GM18507 (cell line): ENCODE data around the gene DIP2C.
"Not testable (repeated sequence)": the region's sequence is repeated elsewhere in the genome, so short reads cannot be mapped to it uniquely, and the experiment has no call there.

ENCODE experiments used
- DNase-seq: peaks from one replicate; pipeline ENCODE4 v3.0.0; 2011; ENCODE audit warnings: low read depth; ENCODE audit not compliant: insufficient read length; ENCODE audit errors: extremely low spot score
- FAIRE-seq: peaks from 2 replicates; lab custom pipeline; 2011; peaks lifted over from hg19 to GRCh38; lab: Jason Lieb, UNC

Gene DIP2C

DNA sequence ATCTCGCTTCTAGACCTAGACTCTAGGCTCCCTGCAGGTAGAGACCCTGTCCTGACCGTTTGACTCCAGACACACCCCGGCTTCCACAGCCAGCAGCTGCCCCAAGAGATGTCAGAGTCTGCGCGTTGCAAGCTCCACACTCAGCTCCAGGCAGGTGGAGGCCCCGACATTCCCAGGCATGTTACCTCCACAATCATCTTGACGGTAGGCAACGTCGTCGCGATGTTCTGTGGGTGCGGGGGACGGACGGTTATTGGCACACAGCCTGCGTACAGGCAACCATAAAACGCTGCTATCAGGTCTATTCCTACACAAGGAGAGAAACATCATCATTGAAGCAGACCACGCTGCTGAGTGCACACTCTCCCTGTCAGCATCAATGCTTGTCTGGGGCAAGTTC, 341.0 kb downstream of the DIP2C start:
- FAIRE-seq, result no peak
- DNase-seq, result no peak

DNA sequence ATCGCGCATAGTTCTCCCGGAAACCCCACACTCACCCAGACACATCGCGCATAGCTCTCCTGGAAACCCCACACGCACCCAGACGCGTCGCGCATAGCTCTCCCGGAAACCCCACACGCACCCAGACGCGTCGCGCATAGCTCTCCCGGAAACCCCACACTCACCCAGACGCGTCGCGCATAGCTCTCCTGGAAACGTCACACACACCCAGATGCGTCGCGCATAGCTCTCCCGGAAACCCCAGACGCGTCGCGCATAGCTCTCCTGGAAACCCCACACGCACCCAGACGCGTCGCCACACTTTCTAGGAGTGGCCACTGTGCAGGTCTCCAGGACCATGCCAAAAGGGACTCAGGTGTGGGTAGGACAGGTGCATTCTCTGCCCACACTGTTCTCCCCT, 341.7 kb downstream of the DIP2C start:
- FAIRE-seq, DNase-seq: not testable (repeated sequence)

DNA sequence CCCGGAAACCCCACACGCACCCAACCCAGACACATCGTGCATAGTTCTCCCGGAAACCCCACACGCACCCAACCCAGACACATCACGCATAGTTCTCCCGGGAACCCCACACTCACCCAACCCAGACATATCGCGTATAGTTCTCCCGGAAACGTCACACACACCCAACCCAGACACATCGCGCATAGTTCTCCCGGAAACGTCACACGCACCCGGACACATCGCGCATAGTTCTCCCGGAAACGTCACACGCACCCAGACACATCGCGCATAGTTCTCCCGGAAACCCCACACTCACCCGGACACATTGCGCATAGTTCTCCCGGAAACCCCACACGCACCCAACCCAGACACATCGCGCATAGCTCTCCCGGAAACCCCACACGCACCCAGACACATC, 342.3 kb downstream of the DIP2C start:
- DNase-seq, FAIRE-seq: not testable (repeated sequence)

DNA sequence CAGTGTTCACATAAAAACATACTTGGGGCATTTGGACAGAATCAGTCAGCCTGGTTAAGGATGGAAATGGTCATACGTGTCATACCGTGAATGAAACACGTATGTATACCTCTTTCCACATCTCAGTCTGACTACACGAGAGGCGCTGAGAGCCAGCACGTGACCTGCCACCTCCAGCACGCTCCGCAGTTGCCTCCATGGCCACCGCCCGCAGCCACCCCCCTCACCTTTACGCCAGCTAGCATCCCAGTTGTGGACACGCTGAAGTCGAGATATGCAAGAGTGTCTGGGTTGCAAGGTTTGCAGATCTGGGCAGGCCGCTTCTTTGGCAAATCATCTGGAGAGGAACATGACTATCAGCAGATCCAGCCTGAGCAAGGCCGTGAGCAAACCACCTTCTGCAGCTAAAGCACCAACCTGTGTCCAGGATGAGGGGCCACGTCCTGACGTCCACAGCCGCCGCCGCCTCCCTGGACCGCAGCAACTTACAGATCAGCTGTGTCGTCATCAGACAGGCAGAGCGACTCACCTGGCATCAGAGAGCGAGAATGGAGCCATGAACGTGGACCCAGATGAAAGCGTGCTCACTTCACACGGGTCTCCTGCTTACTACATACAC, 344.8 kb downstream of the DIP2C start:
- FAIRE-seq (no peak), DNase-seq (no peak)

DNA sequence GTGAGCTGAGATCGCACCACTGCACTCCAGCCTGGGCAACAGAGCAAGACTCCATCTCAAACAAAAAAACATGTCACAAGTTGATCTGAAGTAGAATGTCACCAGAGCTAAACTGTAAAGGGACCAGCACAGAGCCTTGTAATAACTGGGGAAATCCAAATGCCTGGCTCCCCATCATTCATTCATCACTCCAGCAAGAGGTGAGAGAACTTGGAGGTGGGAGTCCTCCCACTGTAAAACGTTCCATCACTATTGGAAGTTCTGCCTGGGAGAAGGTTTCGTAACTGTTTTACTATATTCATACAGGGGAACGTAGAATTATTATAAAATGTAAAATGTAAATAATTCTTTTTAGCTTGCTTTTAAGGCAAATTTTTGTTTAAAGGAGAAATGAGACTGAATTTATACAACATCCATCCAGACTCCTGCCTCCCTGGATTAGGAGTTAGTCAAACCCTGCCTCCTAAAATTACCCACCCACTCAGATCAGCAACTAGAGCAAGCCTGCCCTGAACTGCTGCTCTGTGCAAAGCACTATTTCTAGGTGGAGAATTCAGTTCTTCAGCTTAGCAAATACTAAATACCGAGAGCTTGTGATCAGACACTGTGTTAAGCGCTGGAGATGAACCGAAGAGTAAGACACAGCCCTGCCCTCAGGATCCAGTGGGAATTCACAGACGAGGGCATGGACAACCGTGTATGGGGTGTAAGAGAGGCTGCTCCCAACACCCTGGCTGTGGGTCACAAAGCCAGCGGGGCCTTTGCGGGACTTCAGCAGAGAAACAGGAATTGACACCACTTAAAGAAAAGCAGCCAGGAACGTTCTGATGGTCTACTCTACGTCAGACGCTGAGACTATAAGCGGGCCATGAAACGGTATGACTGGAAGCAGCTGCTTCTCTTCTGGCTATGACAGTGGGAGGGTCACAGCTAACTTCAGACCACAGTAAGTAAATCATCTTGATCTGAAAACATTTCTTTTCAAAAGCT, 345.9 kb downstream of the DIP2C start:
- no peak for DNase-seq
- no peak for FAIRE-seq

DNA sequence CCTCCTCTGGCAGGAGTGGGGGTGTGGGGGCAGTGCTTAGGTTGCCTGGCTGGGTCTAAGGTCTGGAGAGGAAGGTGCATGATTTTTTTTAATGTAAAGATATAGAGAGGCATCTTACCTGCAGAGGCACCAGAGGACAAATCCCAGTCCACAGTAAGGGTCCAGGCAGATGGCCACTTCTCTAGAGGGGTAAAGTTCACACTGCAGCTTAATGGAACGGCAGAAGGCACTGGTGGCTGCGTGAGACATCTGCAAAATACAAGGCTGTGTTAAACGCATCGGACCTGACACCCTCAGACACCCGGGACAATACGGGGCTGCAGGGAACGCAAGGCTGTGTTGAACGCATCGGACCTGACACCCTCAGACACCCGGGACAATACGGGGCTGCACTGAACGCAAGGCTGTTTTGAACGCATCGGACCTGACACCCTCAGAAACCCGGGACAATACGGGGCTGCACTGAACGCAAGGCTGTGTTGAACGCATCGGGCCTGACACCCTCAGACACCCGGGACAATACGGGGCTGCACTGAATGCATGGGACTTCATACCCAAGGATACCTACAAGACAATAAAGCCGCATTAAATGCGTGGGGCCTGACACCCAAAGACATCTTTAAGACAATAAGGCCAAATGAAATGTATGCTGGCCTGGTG, 348.3 kb downstream of the DIP2C start:
- FAIRE-seq (no peak), DNase-seq (no peak)

DNA sequence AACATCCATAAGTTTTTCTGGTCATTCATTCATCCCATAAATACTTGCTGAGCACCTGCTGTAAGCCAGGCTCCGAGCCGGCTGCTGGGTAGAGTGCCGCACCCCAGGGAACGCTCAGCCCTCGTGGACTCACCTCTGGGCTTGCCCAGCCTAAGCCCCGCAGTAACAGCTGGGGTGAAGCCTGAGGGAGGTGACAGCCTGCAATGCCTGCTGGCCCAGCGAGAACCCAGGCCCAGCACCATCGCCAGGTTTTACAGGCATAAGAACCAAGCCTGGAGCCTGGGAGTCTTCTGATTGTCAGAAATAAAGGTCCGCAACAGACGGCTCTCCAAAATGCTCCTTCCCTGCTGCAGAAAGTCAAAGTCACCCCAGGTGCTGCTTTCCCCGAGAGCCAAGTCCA, 348.8 kb downstream of the DIP2C start:
- DNase-seq, result no peak
- no peak for FAIRE-seq

DNA sequence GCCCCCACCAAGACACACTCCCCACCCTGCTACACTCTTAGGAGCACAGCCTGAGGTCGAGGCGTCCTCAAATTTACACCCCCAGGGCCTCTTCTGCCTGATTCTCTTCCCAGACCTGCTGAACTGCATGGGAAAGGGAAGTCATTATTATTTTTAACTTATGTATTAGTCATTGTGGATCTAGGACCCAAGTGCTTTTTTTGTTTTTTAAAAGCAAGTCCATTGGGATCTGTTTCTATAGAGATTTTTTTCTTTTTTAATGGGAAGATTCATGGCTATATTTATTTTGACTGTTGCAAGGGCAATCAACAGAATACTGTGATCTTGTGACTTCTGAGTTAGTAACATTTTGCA, 350.5 kb downstream of the DIP2C start:
- FAIRE-seq (no peak), DNase-seq (no peak)

DNA sequence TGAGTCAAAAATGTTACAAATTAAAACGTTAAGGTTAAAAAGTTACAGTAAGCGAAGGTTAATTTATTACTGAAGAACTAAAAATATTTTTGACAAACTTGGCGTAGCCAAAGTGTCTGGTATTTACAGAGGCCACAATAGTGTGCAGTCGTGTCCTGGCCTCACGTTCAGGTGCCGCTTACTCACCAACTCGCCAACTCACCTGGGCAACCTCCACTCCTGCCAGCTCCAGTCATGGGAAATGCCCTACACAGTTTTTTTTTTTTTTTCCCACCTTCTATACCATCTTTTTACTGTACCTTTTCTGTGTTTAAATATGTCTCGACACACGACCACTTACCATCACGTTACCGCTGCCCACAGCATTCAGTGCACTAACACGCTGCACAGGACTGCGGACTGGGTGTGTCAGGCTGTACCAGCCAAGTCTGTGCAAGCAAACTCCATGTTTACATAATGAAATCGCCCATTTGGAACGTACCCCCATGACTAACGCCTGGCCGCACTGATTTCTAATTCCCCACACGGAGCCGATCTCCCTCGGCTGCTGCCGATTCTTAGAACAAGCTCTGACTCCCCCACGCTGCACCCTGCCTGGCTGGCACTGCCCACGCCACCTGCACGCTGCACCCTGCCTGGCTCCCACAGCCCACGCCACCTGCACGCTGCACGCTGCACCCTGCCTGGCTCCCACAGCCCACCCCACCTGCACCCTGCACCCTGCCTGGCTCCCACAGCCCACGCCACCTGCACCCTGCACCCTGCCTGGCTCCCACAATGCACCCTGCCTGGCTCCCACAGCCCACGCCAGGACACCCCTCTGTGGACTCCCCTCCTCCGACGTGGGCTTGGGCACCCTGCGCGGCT, 351.1 kb downstream of the DIP2C start:
- DNase-seq (no peak), FAIRE-seq (no peak)

DNA sequence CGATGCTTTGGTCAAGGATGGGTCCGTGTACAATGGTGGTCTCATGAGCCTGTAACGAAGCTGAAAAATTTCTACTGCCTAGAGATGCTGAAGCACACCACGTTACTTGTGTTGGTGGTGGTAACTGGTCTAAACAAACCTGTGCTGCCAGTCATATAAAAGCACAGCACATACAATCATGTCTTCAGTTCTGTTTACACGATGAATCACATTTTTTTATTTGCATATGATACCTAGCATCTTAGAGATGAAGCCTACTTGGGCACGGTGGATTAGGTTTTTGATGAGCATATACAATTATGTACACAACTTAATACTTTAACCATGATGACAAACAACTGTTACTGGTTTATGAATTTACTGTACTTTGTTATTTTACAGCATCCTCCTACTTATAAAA, 353.2 kb downstream of the DIP2C start:
- FAIRE-seq, result no peak

DNA sequence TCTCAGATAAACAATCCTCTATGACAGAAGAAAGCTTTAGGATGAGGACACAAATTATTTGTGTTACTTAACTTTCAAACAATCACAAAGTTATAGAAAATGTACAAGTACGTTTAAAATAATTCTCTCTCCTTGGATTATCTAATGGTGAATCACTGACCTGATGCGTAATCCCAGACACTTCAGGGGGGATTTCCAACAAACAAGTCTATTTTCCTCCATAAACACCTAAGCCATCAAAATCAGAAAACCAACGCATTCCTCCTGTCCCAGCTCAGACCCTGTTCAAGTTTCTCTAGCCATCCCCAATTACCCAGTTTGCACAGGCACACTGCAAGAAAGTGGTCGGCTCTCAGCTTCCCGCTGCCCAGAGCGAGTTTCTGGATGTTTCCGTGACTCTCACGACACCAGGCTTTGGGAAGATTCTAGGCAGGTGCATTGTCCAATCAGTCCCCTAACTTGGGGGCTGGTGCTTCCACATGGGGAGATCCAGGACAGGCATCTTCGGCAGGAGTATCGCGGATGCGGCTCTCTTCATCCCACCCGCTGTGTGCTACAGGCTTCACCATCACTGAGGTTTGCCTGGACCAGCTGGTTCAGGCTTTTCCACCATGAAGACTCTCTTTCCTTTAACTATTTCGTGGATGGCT, 354.2 kb downstream of the DIP2C start:
- FAIRE-seq (no peak), DNase-seq (no peak)

More for the DNA sequence above, 353.2 kb downstream of the DIP2C start:
- no peak for DNase-seq

DNA sequence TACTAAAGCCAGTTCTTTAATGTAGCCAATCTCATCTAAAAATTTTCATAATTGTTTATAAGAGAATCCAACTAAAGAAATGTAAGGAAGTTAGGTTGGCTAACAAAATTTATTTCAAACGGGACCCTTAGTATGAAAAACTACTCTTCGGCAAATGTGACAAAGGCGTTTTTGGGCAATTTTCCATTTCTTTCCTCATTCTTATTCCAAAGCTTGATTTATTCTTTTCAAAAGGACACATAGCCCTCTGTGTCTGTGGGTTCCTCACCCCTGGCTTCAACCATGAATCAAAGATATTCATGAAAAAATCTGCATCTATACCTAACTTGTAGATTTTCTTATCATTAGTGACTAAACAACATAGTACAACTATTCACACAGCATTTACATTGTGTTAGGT, 358.3 kb downstream of the DIP2C start:
- DNase-seq, result no peak
- no peak for FAIRE-seq

DNA sequence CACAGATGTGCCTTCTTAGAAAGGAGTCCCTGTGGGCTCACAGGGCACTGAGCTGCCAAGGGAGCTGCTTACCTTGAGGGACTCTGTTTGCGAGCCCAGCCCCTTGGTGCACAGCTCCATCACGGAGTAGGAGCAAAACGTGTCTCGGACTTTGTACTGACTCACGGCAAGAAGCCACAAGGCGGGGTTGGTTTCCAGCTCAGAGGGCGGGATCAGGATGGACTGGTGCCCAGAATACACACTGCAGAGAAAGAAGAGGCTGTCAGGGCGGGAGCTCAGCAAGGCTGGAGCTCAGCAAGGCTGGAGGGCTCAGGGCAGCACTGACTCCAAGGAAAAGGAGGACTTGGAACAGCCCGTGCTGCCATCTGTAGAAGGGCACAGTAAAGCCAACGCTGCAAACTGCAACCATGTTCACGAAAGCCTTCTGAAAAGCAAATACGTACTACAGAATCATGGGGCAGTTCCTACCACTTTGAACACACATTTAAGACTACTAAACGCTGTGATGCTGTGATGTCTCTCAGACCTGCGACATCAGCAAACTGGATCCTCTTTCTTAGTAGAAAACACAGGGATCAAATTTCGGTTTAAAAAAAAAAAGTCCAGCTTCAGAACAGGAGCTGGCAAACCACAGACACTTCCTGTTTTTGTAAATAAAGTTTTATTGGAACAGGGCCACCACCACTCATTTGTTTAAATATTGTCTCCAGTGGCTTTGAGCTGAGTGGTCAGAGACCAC, 359.9 kb downstream of the DIP2C start:
- DNase-seq, result no peak
- FAIRE-seq, result no peak

DNA sequence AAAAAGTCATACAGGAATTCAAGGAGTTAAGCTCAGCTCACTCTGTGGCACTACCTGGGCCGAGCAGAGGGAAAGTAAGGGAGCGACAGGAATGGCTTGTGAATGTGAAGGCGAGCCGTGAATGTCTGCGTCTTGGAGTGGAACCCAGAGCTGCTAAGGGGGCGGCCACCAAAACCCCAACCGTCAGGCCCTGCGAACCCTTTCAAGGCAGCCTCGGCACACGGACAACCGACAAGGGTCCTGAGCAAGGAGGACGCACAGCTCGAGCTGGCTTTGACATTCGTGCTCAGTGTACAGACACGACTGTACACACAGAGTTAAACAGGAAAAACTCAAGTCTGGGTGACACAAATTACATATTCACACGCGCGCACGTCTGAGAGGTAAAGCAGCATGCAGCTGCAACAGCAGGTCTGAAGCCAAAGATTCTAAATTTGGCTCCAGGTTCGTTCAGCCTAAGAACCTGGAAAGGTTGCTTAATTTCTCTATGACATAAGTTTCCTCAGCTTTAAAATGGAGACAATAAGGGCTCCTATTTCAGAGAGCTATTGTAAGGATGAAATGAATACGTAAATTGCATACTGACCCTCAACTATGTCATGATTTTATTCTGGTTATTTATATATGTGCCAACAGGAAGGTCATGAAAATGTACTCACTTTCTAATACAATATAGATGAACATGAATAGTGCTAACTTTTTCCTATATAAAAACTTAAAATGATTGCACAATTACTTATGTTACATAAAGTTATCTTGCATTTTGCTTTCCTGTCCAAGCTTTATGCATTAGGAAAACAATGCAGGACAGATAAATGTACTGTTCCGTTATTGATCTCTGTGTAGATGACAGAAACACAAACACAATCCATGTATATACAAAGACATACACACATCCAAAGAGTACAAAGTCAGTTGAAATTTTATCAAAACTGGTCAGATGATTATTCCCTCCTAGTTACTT, 361.3 kb downstream of the DIP2C start:
- DNase-seq (no peak), FAIRE-seq (no peak)

DNA sequence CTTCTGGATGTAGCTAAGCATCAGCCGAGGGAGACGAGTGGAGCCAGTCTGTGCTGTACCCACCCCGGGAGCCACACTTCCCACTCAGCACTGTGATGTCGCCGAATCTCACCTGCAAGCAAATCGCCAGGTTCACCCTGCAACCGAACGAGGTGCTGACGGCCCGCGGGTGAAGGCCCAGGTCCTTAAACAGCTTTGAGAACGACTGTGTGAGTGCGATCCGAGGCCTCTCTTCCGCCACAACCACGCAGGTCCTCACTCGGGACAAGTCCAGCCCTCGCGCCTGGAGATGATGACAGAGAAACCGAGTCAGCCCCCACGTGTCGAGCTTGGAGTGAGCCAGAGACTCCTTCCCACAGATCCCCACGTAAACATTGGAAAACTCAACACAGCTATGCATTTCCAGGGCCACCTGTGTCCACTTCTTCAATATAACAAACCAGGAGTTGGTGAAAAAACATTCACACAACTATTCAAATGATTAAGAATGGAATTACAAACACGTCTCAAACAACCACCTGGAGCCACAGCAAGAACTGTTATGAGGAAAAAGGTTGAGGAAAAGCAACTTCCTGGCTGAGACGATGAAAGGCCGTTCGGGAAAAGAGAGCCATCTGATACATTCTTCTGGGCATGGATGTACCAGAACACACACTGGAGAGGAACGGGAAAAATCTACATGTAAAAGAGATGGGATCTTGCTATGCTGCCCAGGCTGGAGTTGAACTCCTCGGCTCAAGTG, 362.4 kb downstream of the DIP2C start:
- FAIRE-seq, result no peak

DNA sequence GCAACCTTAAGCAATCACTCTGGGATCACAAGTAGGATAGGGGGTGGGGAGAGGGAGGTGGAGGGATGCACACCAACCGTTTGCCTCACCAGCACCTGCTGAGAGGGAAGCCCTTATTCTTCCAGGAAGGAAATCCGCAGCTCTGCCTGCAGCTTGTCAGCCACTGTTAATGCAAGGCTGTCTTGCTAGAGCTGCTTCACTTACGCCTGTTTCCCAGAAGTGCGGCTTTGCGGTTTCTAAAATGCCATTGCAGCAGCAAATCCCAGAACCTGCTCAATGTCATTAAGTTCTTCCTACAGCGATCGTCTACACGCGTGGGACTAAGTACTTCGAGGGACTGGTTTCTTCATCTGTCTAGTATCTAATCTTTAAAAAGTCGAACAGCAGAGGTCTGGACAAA, 363.1 kb downstream of the DIP2C start:
- DNase-seq (no peak), FAIRE-seq (no peak)

More for the DNA sequence above, 362.4 kb downstream of the DIP2C start:
- no peak for DNase-seq

DNA sequence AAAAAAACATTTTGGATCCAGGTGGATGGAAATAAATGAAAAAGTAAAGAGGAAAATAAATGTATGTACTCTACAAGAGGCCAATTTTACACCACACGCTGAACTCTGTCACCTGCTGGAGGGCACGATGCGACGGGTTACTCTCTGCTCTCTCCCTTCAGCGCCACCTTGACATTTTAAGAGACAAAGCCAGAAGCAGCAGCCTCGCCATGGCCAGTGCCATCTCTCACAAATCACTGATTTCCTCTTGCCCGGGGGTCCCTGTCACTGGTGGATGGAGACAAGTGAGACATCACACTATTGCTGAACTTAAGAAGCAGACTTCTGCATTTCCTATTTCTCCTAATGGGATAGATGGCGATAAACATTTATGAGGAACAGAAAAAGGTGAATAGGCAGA, 364.2 kb downstream of the DIP2C start:
- FAIRE-seq (no peak), DNase-seq (no peak)
